GM12878 (cell line): ENCODE results near the gene TOLLIP.

ENCODE experiments used
- EZH2 ChIP-seq: IDR thresholded peaks from 2 replicates; pipeline ENCODE4 v1.6.1; 2012; ENCODE audit warnings: low read depth, mild to moderate bottlenecking, control low read depth, inconsistent platforms, low read length, borderline replicate concordance; ENCODE audit not compliant: control insufficient read depth
- POLR2A ChIP-seq: IDR thresholded peaks from 2 replicates; pipeline ENCODE4 v1.6.1; 2011; ENCODE audit warnings: low read depth, mild to moderate bottlenecking, low read length
- TF ChIP-seq, protein P1 (sequence below): IDR thresholded peaks from 2 replicates; pipeline ENCODE4 v1.6.1; 2012; ENCODE audit warnings: mild to moderate bottlenecking, low read depth, low read length

DNA sequence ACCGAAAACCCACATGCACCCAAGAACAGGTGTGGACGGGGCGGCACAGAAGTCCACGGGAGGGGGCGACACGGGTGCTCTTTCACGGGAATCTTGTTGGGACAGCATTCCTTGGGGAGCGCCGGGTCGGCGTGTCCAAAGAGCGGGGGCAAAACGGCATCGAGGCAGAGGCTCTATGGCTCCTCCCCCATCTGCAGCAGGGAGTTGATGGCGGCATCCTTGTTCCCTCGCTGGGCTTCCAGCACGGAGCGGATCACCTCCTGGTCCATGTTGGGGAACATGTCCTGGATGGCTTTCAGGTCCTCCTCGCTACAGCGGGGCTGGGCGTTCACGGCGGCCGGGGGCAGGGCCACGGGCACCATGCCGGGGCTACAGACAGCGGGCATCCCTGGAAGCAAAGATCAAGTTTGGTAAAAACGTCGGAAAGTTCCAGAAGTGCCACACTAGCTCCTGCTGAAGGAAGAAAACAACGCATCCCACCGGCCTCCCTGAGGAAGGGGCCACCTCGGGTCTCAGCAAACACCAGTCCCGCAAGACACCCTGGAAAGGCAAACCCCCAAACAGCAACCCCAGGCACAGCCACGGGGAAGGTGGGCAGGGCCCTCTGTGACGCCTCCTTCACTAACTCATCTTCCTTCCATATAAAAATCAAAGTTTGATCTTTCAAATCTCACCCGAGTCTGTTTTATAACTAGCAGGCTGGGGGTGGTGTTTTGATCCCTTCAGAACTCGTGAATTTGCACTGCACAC is 32.4 kb downstream of the TOLLIP start:
- no peak for TF ChIP-seq POLR2A
- no peak for TF ChIP-seq EZH2
- TF ChIP-seq, protein P1, sequence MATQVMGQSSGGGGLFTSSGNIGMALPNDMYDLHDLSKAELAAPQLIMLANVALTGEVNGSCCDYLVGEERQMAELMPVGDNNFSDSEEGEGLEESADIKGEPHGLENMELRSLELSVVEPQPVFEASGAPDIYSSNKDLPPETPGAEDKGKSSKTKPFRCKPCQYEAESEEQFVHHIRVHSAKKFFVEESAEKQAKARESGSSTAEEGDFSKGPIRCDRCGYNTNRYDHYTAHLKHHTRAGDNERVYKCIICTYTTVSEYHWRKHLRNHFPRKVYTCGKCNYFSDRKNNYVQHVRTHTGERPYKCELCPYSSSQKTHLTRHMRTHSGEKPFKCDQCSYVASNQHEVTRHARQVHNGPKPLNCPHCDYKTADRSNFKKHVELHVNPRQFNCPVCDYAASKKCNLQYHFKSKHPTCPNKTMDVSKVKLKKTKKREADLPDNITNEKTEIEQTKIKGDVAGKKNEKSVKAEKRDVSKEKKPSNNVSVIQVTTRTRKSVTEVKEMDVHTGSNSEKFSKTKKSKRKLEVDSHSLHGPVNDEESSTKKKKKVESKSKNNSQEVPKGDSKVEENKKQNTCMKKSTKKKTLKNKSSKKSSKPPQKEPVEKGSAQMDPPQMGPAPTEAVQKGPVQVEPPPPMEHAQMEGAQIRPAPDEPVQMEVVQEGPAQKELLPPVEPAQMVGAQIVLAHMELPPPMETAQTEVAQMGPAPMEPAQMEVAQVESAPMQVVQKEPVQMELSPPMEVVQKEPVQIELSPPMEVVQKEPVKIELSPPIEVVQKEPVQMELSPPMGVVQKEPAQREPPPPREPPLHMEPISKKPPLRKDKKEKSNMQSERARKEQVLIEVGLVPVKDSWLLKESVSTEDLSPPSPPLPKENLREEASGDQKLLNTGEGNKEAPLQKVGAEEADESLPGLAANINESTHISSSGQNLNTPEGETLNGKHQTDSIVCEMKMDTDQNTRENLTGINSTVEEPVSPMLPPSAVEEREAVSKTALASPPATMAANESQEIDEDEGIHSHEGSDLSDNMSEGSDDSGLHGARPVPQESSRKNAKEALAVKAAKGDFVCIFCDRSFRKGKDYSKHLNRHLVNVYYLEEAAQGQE = no peak
